Activated T-helper 17 cell treated with anti-CD3 and anti-CD28 coated beads, Interleukin-2, amount 50 U/mL, for 72 hours (primary cell): ENCODE measurements around the gene PDSS2. TPM values are rescaled to one million over a fixed set of nuclear protein-coding genes. Genes with fewer than 3 reads are reported as not detected.
A peak's percentile ranks its signal among the peaks of the same experiment; 100 is the strongest.
"Not testable (repeated sequence)": the region's sequence is repeated elsewhere in the genome, so short reads cannot be mapped to it uniquely, and the experiment has no call there.

ENCODE experiments used
- ATAC-seq: fragments of 150-1000 bp; cut with Tn5 transposase; replicated peaks from 2 replicates; pipeline ENCODE4 v1.10.0; 2021; ENCODE audit warnings: mild to moderate bottlenecking, moderate library complexity
- H3K27ac Mint-ChIP-seq: one replicate; pipeline ENCODE4 v1.8.0; 2022; ENCODE audit warnings: mixed read lengths
- H3K27me3 Mint-ChIP-seq: one replicate; pipeline ENCODE4 v1.8.0; 2022; ENCODE audit warnings: mixed read lengths
- H3K36me3 Mint-ChIP-seq: one replicate; pipeline ENCODE4 v1.8.0; 2022; ENCODE audit warnings: low read depth, mild to moderate bottlenecking, mixed read lengths
- H3K4me1 Mint-ChIP-seq: one replicate; pipeline ENCODE4 v1.8.0; 2022; ENCODE audit warnings: mixed read lengths
- H3K4me3 Mint-ChIP-seq: one replicate; pipeline ENCODE4 v1.8.0; 2022; ENCODE audit warnings: mild to moderate bottlenecking, mixed read lengths
- H3K9me3 Mint-ChIP-seq: one replicate; pipeline ENCODE4 v1.8.0; 2022; ENCODE audit warnings: mixed read lengths
- total RNA-seq, 2 donors: library from RNA; stranded (reverse); gene quantifications; one replicate each; pipeline ENCODE4 v1.2.3, GENCODE V29; 2022

PDSS2 gene
- total RNA-seq, 2 donors from 2014 or later = 10.4 to 13.6 TPM

GRCh38 chr6:107443608-107444267 lies 15.6 kb downstream of the PDSS2 start:
- no peak overlapping the region for H3K27ac Mint-ChIP-seq

DNA sequence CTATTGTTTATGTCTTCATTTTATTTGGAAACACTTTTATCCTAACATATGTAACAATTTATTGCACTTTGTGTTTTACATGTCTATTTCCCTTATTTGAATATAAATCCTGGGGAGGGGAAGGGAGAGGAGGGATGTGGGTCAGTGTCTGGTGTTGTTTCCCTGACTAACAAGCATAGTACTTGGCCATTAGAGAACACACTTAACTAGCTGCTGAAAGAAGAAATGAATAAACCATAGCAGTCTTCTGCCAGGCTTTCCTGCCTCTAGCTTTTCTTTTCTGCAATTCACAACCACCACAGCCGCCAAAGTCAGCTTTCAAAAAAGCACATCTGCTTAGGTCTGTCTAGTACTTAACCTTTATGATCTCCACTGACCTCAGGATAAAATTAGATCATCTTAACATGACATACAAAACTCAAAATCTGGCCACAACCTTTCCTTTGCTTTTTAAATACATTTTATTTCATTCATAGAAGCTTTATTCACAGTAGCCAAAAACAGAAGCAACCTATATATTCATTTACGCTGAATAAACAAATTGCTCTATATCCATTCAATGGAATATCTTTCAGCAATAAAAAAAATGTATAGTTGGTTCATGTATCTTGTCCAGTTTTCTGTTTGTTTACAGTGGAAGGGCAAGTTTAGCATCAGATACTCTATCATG lies 16.3 kb downstream of the PDSS2 start:
- Mint-ChIP-seq H3K27me3 (no peaks in the 10 kb centered on the region), H3K36me3 (peaks cover 11% of the 10 kb centered on the region), H3K4me3 (no peak overlapping the region), H3K27ac (no peak overlapping the region), H3K9me3 (no peaks in the 10 kb centered on the region), H3K4me1 (peaks cover 12% of the 10 kb centered on the region)
- no peak for ATAC-seq

More at GRCh38 chr6:107443608-107444267, 15.6 kb downstream of the PDSS2 start:
- peaks cover 12% of the 10 kb centered on the region for H3K4me1 Mint-ChIP-seq
- peaks cover 11% of the 10 kb centered on the region for H3K36me3 Mint-ChIP-seq
- no peak for ATAC-seq
- H3K9me3 Mint-ChIP-seq = peaks cover 7% of the 10 kb centered on the region
- H3K4me3 Mint-ChIP-seq = no peak overlapping the region
- H3K27me3 Mint-ChIP-seq = no peaks in the 10 kb centered on the region

DNA sequence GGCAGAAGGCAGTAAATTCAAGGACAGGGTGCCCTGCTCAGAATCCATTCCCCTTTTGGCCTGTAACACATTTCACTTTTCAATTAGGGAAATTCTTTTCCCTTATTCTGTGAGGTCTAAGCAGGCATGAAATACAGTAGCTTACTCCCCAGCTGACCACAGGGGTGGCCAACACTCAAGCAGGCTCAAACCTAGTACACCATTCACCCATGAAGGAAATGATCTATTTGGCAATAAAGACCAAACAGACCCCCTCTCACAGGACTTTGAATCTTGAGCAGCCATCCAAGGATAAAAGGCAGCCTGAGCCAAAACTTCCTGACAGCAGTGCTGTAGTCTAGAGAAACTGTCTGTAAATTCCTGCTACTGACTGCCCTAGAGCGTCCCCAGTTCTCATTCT lies 17.7 kb downstream of the PDSS2 start:
- H3K27me3 Mint-ChIP-seq = no peaks in the 10 kb centered on the region
- H3K4me1 Mint-ChIP-seq = peaks cover 17% of the 10 kb centered on the region
- no peak overlapping the region for H3K27ac Mint-ChIP-seq
- ATAC-seq = no peak
- H3K4me3 Mint-ChIP-seq = no peak overlapping the region
- no peaks in the 10 kb centered on the region for H3K9me3 Mint-ChIP-seq
- peaks cover 10% of the 10 kb centered on the region for H3K36me3 Mint-ChIP-seq

DNA sequence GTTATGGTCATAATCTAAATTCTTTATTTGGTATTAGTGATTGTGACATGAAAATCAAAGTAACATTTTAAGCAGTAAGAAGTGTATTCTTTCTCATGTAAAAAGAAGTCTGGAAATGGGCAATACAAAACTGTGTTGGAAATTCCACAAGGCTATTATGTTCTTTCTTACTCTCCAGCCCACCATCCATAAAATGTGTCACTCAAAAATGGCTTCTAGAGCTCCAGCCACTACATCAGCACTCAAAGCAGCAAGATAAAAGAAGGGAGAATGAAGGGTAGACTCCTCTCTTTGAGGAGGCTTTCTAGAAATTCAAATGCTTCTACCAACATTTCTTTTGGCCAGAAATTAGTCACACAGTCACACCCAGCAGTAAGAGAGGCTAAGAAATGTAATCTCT lies 18.4 kb downstream of the PDSS2 start:
- no peak overlapping the region for H3K27ac Mint-ChIP-seq
- no peaks in the 10 kb centered on the region for H3K9me3 Mint-ChIP-seq
- H3K4me3 Mint-ChIP-seq = no peak overlapping the region
- peaks cover 5% of the 10 kb centered on the region for H3K36me3 Mint-ChIP-seq
- peaks cover 17% of the 10 kb centered on the region for H3K4me1 Mint-ChIP-seq
- ATAC-seq = no peak
- no peaks in the 10 kb centered on the region for H3K27me3 Mint-ChIP-seq

DNA sequence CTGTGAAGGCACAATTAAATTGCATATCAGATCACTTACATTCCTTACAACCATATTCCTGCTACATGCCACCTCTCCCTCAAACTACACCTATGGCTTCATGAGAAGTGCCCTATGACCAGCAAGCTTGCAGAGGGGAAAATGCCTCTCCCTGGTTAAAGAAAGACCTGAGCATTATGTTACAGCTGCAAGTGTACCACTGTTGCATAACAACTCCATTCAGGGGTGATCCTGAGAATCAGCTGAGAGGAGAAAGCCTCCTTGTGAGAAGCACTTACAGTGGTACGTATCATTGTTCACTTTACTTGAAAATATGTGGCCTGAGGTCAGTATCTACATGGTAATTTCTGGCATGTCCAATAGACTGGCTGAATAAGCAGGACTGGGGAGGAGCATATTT lies 20.0 kb downstream of the PDSS2 start:
- no peaks in the 10 kb centered on the region for H3K27me3 Mint-ChIP-seq
- H3K36me3 Mint-ChIP-seq = no peaks in the 10 kb centered on the region
- H3K4me3 Mint-ChIP-seq = no peak overlapping the region
- no peak overlapping the region for H3K27ac Mint-ChIP-seq
- peaks cover 17% of the 10 kb centered on the region for H3K4me1 Mint-ChIP-seq
- H3K9me3 Mint-ChIP-seq = no peaks in the 10 kb centered on the region
- ATAC-seq = no peak

- Mint-ChIP-seq H3K9me3 (no peaks in the 10 kb centered on the region), H3K27ac (peak overlapping the region; percentile 74), H3K4me1 (peaks cover 20% of the 10 kb centered on the region), H3K4me3 (no peak overlapping the region), H3K27me3 (no peaks in the 10 kb centered on the region), H3K36me3 (no peaks in the 10 kb centered on the region)
- no peak for ATAC-seq
These were observed 21.7 kb downstream of the PDSS2 start for GRCh38 chr6:107437691-107438090.

- H3K36me3 Mint-ChIP-seq = no peaks in the 10 kb centered on the region
- no peak overlapping the region for H3K4me3 Mint-ChIP-seq
- no peak overlapping the region for H3K27ac Mint-ChIP-seq
- no peak for ATAC-seq
- no peaks in the 10 kb centered on the region for H3K9me3 Mint-ChIP-seq
- H3K27me3 Mint-ChIP-seq = no peaks in the 10 kb centered on the region
- H3K4me1 Mint-ChIP-seq = peaks cover 16% of the 10 kb centered on the region
These were observed 22.5 kb downstream of the PDSS2 start for GRCh38 chr6:107436881-107437280.

DNA sequence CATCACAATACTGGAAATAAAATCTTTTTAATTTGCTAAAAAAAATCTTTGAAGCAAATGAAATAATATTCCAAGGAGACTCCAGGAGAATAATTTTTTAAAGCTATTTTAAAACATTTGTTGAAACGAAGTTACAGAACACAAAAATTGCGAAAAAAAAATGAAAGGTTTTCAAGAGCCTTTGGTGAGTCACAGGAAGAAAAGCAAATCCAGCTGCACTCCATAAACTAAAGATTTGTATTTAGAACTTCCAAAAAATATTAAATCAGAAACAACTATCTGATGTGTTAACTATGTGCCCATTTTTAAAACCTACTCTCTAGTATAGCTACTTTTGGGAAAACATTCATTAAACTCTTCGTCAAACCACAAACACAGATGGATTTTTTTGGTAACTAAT lies 23.6 kb downstream of the PDSS2 start:
- Mint-ChIP-seq H3K36me3 (no peaks in the 10 kb centered on the region), H3K9me3 (no peaks in the 10 kb centered on the region), H3K27ac (no peak overlapping the region), H3K27me3 (no peaks in the 10 kb centered on the region), H3K4me1 (peaks cover 9% of the 10 kb centered on the region), H3K4me3 (no peak overlapping the region)
- ATAC-seq = no peak

GRCh38 chr6:107434812-107435211 lies 24.6 kb downstream of the PDSS2 start:
- Mint-ChIP-seq H3K27me3 (no peaks in the 10 kb centered on the region), H3K27ac (no peak overlapping the region), H3K4me1 (peaks cover 9% of the 10 kb centered on the region), H3K4me3 (no peak overlapping the region), H3K36me3 (no peaks in the 10 kb centered on the region), H3K9me3 (no peaks in the 10 kb centered on the region)
- ATAC-seq = no peak

DNA sequence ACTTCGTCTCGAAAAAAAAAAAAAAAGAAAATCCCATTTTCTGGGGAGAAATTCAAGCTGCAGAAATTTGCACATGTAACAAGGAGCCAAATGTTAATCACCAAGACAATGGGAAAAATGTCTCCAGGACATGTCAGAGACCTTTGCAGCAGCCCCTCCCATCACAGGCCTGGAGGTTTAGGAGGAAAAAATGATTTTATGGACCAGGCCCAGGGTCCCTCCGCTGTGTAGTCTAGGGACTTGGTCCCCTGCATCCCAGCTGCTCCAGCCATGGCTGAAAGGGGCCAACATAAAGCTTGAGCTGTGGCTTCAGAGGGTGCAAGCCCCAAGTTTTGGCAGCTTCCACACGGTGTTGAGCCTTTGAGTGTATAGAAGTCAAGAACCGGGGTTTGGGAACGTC lies 33.4 kb downstream of the PDSS2 start:
- H3K9me3 Mint-ChIP-seq, H3K4me1 Mint-ChIP-seq, ATAC-seq, H3K27ac Mint-ChIP-seq, H3K27me3 Mint-ChIP-seq, H3K36me3 Mint-ChIP-seq, H3K4me3 Mint-ChIP-seq: not testable (repeated sequence)

GRCh38 chr6:107423474-107423990 lies 35.8 kb downstream of the PDSS2 start:
- H3K36me3 Mint-ChIP-seq = peaks cover 7% of the 10 kb centered on the region
- H3K4me1 Mint-ChIP-seq = peaks cover 8% of the 10 kb centered on the region
- peaks cover 4% of the 10 kb centered on the region for H3K9me3 Mint-ChIP-seq
- no peaks in the 10 kb centered on the region for H3K27me3 Mint-ChIP-seq
- no peak overlapping the region for H3K27ac Mint-ChIP-seq
- ATAC-seq = no peak
- no peak overlapping the region for H3K4me3 Mint-ChIP-seq

GRCh38 chr6:107421696-107422256 lies 37.6 kb downstream of the PDSS2 start:
- H3K27me3 Mint-ChIP-seq = no peaks in the 10 kb centered on the region
- H3K4me1 Mint-ChIP-seq = peaks cover 8% of the 10 kb centered on the region
- no peak overlapping the region for H3K4me3 Mint-ChIP-seq
- no peak for ATAC-seq
- H3K36me3 Mint-ChIP-seq = peaks cover 12% of the 10 kb centered on the region
- H3K27ac Mint-ChIP-seq = no peak overlapping the region
- H3K9me3 Mint-ChIP-seq = peaks cover 4% of the 10 kb centered on the region

- Mint-ChIP-seq H3K27ac (no peak overlapping the region), H3K27me3 (no peaks in the 10 kb centered on the region), H3K4me3 (no peak overlapping the region)
These were observed 39.6 kb downstream of the PDSS2 start for GRCh38 chr6:107419733-107420132.

DNA sequence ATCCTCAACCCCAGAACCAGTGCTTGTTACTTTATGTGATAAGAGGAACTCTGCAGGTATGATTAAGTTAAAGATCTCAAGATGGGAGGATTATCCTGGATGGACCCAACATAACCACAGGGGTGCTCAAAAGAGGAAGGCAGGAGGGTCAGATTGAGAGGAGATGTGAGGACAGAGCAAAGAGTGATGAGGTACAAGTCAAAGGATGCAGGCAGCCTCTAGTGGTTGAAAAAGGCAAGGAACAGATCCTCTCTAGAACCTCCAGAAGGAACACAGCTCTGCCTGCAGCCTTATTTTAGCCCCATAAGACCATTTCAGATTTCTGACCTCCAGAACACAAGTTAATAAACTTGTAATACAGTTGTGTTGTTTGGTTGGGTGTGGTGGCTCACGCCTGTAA lies 41.2 kb downstream of the PDSS2 start:
- Mint-ChIP-seq H3K27me3 (no peaks in the 10 kb centered on the region), H3K9me3 (no peaks in the 10 kb centered on the region), H3K27ac (no peak overlapping the region), H3K4me3 (no peak overlapping the region), H3K36me3 (peaks cover 5% of the 10 kb centered on the region), H3K4me1 (peaks cover 12% of the 10 kb centered on the region)
- no peak for ATAC-seq

More at GRCh38 chr6:107419733-107420132, 39.6 kb downstream of the PDSS2 start:
- peaks cover 5% of the 10 kb centered on the region for H3K36me3 Mint-ChIP-seq
- no peak for ATAC-seq
- peaks cover 8% of the 10 kb centered on the region for H3K4me1 Mint-ChIP-seq
- no peaks in the 10 kb centered on the region for H3K9me3 Mint-ChIP-seq

GRCh38 chr6:107416145-107416544 lies 43.2 kb downstream of the PDSS2 start:
- Mint-ChIP-seq H3K4me3 (no peak overlapping the region), H3K36me3 (peaks cover 5% of the 10 kb centered on the region), H3K27me3 (no peaks in the 10 kb centered on the region), H3K4me1 (peaks cover 9% of the 10 kb centered on the region), H3K27ac (no peak overlapping the region), H3K9me3 (no peaks in the 10 kb centered on the region)
- ATAC-seq = no peak
